Measurements from ENCODE around the gene OSR1. TPM values are rescaled to one million over a fixed set of nuclear protein-coding genes. Genes with fewer than 3 reads are reported as not detected.

OSR1 gene
- total RNA-seq (2022; extraction: Qiagen RNA extraction; ENCODE audit: low read depth), result 4.6 to 9.8 TPM (median 5.4 TPM) in 5 replicates

DNA sequence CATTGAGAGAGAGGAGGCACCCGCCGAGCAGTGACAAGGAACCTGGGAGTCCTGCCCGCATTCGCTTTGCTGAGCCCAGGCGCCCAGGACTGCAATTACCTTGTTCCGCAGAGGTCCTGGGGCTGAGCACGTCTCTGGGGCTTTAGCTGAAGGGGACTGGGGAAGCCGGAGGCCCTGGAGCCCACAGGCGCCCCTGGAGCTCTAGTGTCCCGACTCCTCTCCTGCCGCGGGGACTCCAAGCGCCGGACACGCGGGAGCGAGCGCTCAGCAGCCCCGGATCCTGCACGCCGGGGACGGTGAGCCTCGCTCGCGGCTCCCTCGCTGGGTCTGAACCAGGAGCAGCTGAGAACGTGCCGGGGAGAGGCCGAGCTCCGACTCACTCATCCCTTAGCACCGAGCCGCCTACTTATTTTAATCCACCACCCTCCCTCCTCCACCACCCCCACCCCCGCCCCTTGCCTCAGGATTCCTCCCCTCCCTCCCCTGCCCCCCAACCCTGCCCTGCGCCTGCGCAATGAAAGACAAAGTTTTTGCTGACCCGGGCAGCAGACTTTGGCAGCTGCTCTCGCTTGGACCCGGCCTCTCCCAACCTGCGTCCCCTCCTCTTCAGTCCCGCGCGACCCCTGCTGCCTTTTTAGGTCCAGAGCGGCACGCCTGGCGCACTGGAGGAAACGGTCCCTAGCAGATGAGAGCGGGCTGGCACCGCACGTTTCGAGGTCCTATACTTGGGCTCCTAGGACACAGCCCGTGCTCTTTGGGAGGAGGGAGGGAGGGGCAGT, at the start of gene OSR1:
OSR1 (minus strand) TSS at position 382 of the 779 bp plus-strand sequence. CDS start 4,818 bp downstream, outside the sequence.

